HepG2 (cell line): ENCODE data around the gene SMYD1. TPM values are rescaled to one million over a fixed set of nuclear protein-coding genes. Genes with fewer than 3 reads are reported as not detected.
A peak's percentile ranks its signal among the peaks of the same experiment; 100 is the strongest.

Experiments used
- FOXA3 ChIP-seq: IDR thresholded peaks from 2 replicates; pipeline ENCODE4 v1.6.1; 2016; ENCODE audit warnings: missing genetic modification reagents, missing compliant biosample characterization
- GFI1 ChIP-seq: sonication (generic); formaldehyde crosslinking; IDR thresholded peaks from 2 replicates; pipeline ENCODE4 v1.5.0; 2020; ENCODE audit warnings: missing genetic modification reagents, mild to moderate bottlenecking, borderline replicate concordance
- IRF2 ChIP-seq: IDR thresholded peaks from 2 replicates; pipeline ENCODE4 v1.6.1; 2018; ENCODE audit warnings: missing genetic modification reagents, missing compliant biosample characterization
- KLF12 ChIP-seq: sonication (generic); formaldehyde crosslinking; IDR thresholded peaks from 2 replicates; pipeline ENCODE4 v1.4.0; 2020; ENCODE audit warnings: missing genetic modification reagents, borderline replicate concordance
- KLF6 ChIP-seq: IDR thresholded peaks from 2 replicates; pipeline ENCODE4 v1.8.0; 2016; ENCODE audit warnings: missing biosample characterization, missing genetic modification reagents
- MAFK ChIP-seq, 2 experiments: IDR thresholded peaks in 1 of 2; conservative IDR thresholded peaks in 1 of 2; 2 replicates each; pipeline ENCODE4 v1.6.1; 2011; ENCODE audit warnings: improper control_type of control experiment in 2 of 2, low read length in 2 of 2
- MED1 ChIP-seq: sonication (generic); formaldehyde crosslinking; IDR thresholded peaks from 2 replicates; pipeline ENCODE4 v1.4.0; 2020; ENCODE audit warnings: missing genetic modification reagents
- NAIF1 ChIP-seq: sonication (generic); formaldehyde crosslinking; IDR thresholded peaks from 2 replicates; pipeline ENCODE4 v1.5.0; 2020; ENCODE audit warnings: mild to moderate bottlenecking, missing genetic modification reagents, borderline replicate concordance
- NFIB ChIP-seq: sonication (generic); formaldehyde crosslinking; IDR thresholded peaks from 2 replicates; pipeline ENCODE4 v1.9.0; 2021; ENCODE audit warnings: missing genetic modification reagents, mild to moderate bottlenecking, borderline replicate concordance
- NFYC ChIP-seq: IDR thresholded peaks from 2 replicates; pipeline ENCODE4 v1.6.1; 2016; ENCODE audit warnings: missing genetic modification reagents, missing compliant biosample characterization
- NPAS2 ChIP-seq: sonication (generic); formaldehyde crosslinking; IDR thresholded peaks from 2 replicates; pipeline ENCODE4 v1.8.0; 2022; ENCODE audit warnings: mild to moderate bottlenecking, missing genetic modification reagents, borderline replicate concordance
- PPARG ChIP-seq: conservative IDR thresholded peaks from 2 replicates; pipeline ENCODE4 v1.6.1; 2016; ENCODE audit warnings: missing biosample characterization, missing genetic modification reagents
- PRDM4 ChIP-seq: sonication (generic); formaldehyde crosslinking; IDR thresholded peaks from 2 replicates; pipeline ENCODE4 v1.9.0; 2021; ENCODE audit warnings: missing genetic modification reagents, borderline replicate concordance
- RELA ChIP-seq: sonication (generic); formaldehyde crosslinking; IDR thresholded peaks from 2 replicates; pipeline ENCODE4 v1.4.0; 2020; ENCODE audit warnings: missing genetic modification reagents
- SMC3 ChIP-seq: IDR thresholded peaks from 2 replicates; pipeline ENCODE4 v1.6.1; 2011; ENCODE audit warnings: low read length, improper control_type of control experiment
- SOX13 ChIP-seq, 3 experiments: fragments of 450-650 bp in 1 of 3; sonication (generic) in 1 of 3; formaldehyde crosslinking in 1 of 3; IDR thresholded peaks in 2 of 3; conservative IDR thresholded peaks in 1 of 3; 2 replicates each; pipeline versions ENCODE4 v1.5.0 to v1.6.1; 2016 to 2020; ENCODE audit warnings: antibody characterized with exemption in 1 of 3, mild to moderate bottlenecking in 1 of 3, missing compliant biosample characterization in 1 of 3, missing genetic modification reagents in 1 of 3, moderate library complexity in 1 of 3
- STAG1 ChIP-seq: sonication (generic); formaldehyde crosslinking; IDR thresholded peaks from 2 replicates; pipeline ENCODE4 v1.4.0; 2020; ENCODE audit warnings: missing genetic modification reagents
- ZFP1 ChIP-seq: IDR thresholded peaks from 2 replicates; pipeline ENCODE4 v1.6.1; 2016
- ZNF414 ChIP-seq: sonication (generic); formaldehyde crosslinking; IDR thresholded peaks from 2 replicates; pipeline ENCODE4 v1.5.0; 2020; ENCODE audit warnings: missing genetic modification reagents
- ZNF710 ChIP-seq: sonication (generic); formaldehyde crosslinking; IDR thresholded peaks from 2 replicates; pipeline ENCODE4 v1.5.0; 2020; ENCODE audit warnings: mild to moderate bottlenecking, missing genetic modification reagents, borderline replicate concordance
- ZNF776 ChIP-seq: sonication (generic); formaldehyde crosslinking; IDR thresholded peaks from 2 replicates; pipeline ENCODE4 v1.4.0; 2020; ENCODE audit warnings: mild to moderate bottlenecking, missing genetic modification reagents
- polyA plus RNA-seq, 8 experiments: library from polyadenylated mRNA; depleted of rRNA in 3 of 8; stranded (reverse) in 7 of 8; unstranded in 1 of 8; fragments of >200 nt; fragmentation: Illumina TruSeq in 4 of 8; extraction: Trizol in 4 of 8; gene quantifications; 2 replicates each; pipeline versions ENCODE4 v1.2.1 to v1.2.3, GENCODE V29; 2011 to 2016; ENCODE audit warnings: low read depth in 4 of 8, missing spikeins in 1 of 8, mixed read lengths in 1 of 8; ENCODE audit not compliant: insufficient read depth in 1 of 8
- total RNA-seq, 5 experiments: library from RNA; depleted of rRNA; stranded (reverse); fragments of >200 nt; fragmentation: Illumina TruSeq; extraction: Trizol; gene quantifications; 2 replicates each; pipeline ENCODE4 v1.2.3, GENCODE V29; 2016; ENCODE audit warnings: low read depth in 1 of 5
- TF ChIP-seq, protein P1 (sequence below): sonication (generic); formaldehyde crosslinking; IDR thresholded peaks from 2 replicates; pipeline ENCODE4 v1.5.1; 2020; ENCODE audit warnings: mild to moderate bottlenecking, missing genetic modification reagents, borderline replicate concordance
- TF ChIP-seq, protein P2 (sequence below): sonication (generic); formaldehyde crosslinking; IDR thresholded peaks from 2 replicates; pipeline ENCODE4 v1.4.0; 2020; ENCODE audit warnings: missing genetic modification reagents

SMYD1 gene
- total and polyA plus RNA-seq, 2 of the 13 experiments (the other 11 are each of a cell fraction or from before 2014, with no cell fraction given) = not detected

GRCh38 chr2:88159955-88160415 lies 92.4 kb downstream of the SMYD1 start (continued):
- TF ChIP-seq SOX13 (IDR thresholded peaks at IDR 0.05) = no peak
- TF ChIP-seq SOX13 (CRISPR knock-in tag; conservative IDR thresholded peaks at IDR 0.05 in 1 of 2, IDR thresholded peaks at IDR 0.05 in 1 of 2) = peak in 1 of 2 experiments; percentile 39; a peak in 1 of 4 replicates
- TF ChIP-seq RELA (CRISPR knock-in tag) = no peak
- no peak for TF ChIP-seq KLF6 (CRISPR knock-in tag)
- peak; percentile 99 for TF ChIP-seq SMC3
- TF ChIP-seq NFYC = no peak
- TF ChIP-seq, protein P1, sequence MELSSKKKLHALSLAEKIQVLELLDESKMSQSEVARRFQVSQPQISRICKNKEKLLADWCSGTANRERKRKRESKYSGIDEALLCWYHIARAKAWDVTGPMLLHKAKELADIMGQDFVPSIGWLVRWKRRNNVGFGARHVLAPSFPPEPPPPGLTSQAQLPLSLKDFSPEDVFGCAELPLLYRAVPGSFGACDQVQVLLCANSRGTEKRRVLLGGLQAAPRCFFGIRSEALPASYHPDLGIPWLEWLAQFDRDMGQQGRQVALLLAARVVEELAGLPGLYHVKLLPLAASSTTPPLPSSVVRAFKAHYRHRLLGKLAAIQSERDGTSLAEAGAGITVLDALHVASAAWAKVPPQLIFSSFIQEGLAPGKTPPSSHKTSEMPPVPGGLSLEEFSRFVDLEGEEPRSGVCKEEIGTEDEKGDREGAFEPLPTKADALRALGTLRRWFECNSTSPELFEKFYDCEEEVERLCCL (CRISPR knock-in tag) = no peak
- TF ChIP-seq ZNF710 = peak; percentile 61; the same call in 1 of the 2 replicates
- no peak for TF ChIP-seq KLF12 (CRISPR knock-in tag)
- TF ChIP-seq STAG1 (CRISPR knock-in tag) = peak; percentile 98
- TF ChIP-seq NPAS2 (CRISPR knock-in tag) = no peak
- no peak for TF ChIP-seq NAIF1 (CRISPR knock-in tag)
- peak; percentile 55; the same call in 1 of the 2 replicates for TF ChIP-seq ZFP1 (CRISPR knock-in tag)
- 0 out of 2 replicates have a peak, but pooled peaks have one; percentile 13 for TF ChIP-seq PRDM4 (CRISPR knock-in tag)
- TF ChIP-seq, protein P2, sequence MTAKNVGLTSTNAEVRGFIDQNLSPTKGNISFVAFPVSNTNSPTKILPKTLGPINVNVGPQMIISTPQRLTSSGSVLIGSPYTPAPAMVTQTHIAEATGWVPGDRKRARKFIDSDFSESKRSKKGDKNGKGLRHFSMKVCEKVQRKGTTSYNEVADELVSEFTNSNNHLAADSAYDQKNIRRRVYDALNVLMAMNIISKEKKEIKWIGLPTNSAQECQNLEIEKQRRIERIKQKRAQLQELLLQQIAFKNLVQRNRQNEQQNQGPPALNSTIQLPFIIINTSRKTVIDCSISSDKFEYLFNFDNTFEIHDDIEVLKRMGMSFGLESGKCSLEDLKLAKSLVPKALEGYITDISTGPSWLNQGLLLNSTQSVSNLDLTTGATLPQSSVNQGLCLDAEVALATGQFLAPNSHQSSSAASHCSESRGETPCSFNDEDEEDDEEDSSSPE (CRISPR knock-in tag) = peak; percentile 35; the same call in 1 of the 2 replicates
- no peak; the same call in 1 of the 2 replicates for TF ChIP-seq GFI1
- 0 out of 2 replicates have a peak, but pooled peaks have one; percentile 44 for TF ChIP-seq MED1
- TF ChIP-seq PPARG = peak; percentile 82
- no peak for TF ChIP-seq ZNF776 (CRISPR knock-in tag)
- peak; percentile 49; the same call in 1 of the 2 replicates for TF ChIP-seq ZNF414
- no peak for TF ChIP-seq MAFK (conservative IDR thresholded peaks at IDR 0.05 in 1 of 2, IDR thresholded peaks at IDR 0.05 in 1 of 2; ENCODE audit: low read length in 2 of 2)
- TF ChIP-seq NFIB (CRISPR knock-in tag) = no peak
- peak; percentile 55; the same call in 1 of the 2 replicates for TF ChIP-seq FOXA3 (CRISPR knock-in tag)
- peak; percentile 85 for TF ChIP-seq IRF2 (CRISPR knock-in tag)
